ENCODE measurements around the gene PRRC2A. TPM values are rescaled to one million over a fixed set of nuclear protein-coding genes. Genes with fewer than 3 reads are reported as not detected.

PRRC2A gene
- polyA plus RNA-seq, 2 of the 4 experiments (the other 2 are of a cell fraction): 28.0 to 61.1 TPM

DNA sequence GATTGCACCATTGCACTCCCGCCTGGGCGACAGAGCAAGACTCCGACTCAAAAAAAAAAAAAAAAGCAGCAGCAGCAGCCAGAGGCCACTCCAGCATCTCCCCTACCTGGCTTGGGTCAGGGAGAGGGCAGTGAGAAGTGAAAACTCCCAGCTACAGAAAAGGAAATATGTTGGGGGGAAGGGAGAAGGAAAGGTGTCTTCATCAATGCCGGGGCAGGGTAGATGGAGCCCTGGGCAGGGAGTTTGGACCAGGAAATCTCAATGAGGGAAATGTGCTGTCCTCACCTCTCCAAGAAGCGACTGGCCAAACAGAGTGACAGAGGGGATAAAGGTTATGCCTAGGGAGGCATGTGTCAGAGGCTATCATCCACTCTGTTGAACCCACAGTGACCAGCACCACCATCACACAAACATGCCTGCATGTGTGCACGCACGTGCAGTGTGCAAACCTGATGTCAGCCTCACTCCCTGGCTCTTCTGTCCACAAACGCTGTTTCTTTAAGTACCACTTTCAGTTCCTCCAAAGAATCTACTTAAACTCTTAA is 6.4 kb upstream of the PRRC2A start:
- CTCF ChIA-PET: interaction anchor here (1.6 to 2.6 kb wide), 3 partner anchors 15 to 68 kb away, joined by 4 to 19 read pairs (median 5); partner anchors contain the start of gene ATP6V1G2
- ATAC-seq (no peak), DNase-seq (ENCODE audit: low read depth in 1 of 2, low spot score in 1 of 2) (no peak), FAIRE-seq (no peak)
- H3K27ac ChIP-seq: no peak overlapping the region
- H3K4me3 ChIP-seq: no peak overlapping the region
- TF ChIP-seq RFX5 (IDR thresholded peaks at IDR 0.05) (no peak), CHD4 (IDR thresholded peaks at IDR 0.05; ENCODE audit: borderline replicate concordance) (no peak), USF2 (IDR thresholded peaks at IDR 0.05) (no peak), POLR2AphosphoS2 (conservative IDR thresholded peaks at IDR 0.05; ENCODE audit: low read length) (no peak), ZFP36 (IDR thresholded peaks at IDR 0.05; ENCODE audit: borderline replicate concordance, partially characterized antibody) (no peak), FOSB (CRISPR knock-in tag; IDR thresholded peaks at IDR 0.05) (no peak), TP53 (CRISPR knock-in tag; IDR thresholded peaks at IDR 0.05) (no peak), HES2 (IDR thresholded peaks at IDR 0.05) (no peak), GATA3 (IDR thresholded peaks at IDR 0.05; ENCODE audit: borderline replicate concordance) (no peak), SREBF2 (IDR thresholded peaks at IDR 0.05) (no peak), RNF2 (IDR thresholded peaks at IDR 0.05; ENCODE audit: borderline replicate concordance, low read depth) (no peak), FOSL2 (IDR thresholded peaks at IDR 0.05) (no peak), FOSL2 (CRISPR knock-in tag; IDR thresholded peaks at IDR 0.05) (no peak), SMC3 (IDR thresholded peaks at IDR 0.05) (no peak), CBX2 (IDR thresholded peaks at IDR 0.05; ENCODE audit: borderline replicate concordance, low read depth) (no peak), HOXB5 (CRISPR knock-in tag; IDR thresholded peaks at IDR 0.05) (no peak)
- no peaks in the 10 kb centered on the region for H3K9me3 ChIP-seq
- POLR2A ChIA-PET: no interaction called here
- H3K4me1 ChIP-seq: no peaks in the 10 kb centered on the region
- 83% methylated on average over 8 of the region's 8 CpGs for WGBS (ENCODE audit: missing lambda C conversion rate)
- no peak overlapping the region for H3K4me2 ChIP-seq

DNA sequence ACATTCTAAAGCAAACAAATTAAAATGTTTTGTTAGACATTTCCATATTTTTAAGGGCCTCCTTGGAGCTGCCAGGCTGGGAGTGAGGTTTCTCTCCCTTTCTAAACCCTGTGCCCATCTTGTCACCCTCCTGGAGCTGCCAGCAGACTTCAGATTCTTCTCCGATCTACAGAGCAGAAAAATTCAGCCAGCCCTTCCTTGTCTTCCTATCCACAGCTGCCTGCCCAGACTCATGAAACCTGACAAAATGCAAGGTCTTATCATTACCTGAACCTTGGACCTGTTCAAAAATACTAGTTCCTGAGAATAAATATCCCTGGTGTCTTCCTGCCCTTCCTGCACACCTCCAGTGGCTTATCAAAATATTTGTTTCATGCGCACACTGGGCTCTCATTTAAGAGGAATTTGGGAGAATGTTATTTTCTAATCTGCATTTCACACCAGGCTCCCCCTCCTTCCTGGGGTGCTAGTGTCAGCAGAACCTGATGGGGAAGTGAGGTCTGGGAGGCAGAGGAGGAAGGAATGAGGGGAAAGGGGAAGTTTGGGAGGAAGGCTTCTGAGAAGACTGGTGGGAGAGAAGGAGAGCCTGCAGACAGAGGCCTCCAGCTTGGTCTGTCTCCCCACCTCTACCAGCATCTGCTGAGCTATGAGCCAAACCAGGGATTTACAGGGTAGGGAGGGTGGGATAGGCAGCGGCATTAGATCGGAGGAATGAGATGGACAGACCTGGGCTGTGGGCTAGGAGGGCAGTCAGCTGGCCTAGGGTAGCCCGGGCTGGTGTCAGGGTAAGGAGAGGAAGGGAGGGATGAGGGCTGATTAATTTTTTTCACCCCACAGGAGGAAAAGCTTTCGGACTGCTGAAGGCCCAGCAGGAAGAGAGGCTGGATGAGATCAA is 5.6 kb upstream of the PRRC2A start, which contains the start of gene AIF1:
TSS of gene AIF1 (plus strand) at position 551 of the 895 bp plus-strand sequence. CDS start at position 647, 96 bp downstream.
- TF ChIP-seq MAZ (IDR thresholded peaks at IDR 0.05; ENCODE audit: borderline replicate concordance, low read depth, low read length) (no peak), RNF2 (IDR thresholded peaks at IDR 0.05; ENCODE audit: borderline replicate concordance, low read depth) (no peak), HES2 (IDR thresholded peaks at IDR 0.05) (no peak), CBX2 (IDR thresholded peaks at IDR 0.05; ENCODE audit: borderline replicate concordance, low read depth) (no peak), POLR2A (IDR thresholded peaks at IDR 0.05; ENCODE audit: low read length) (no peak), JUN (IDR thresholded peaks at IDR 0.05) (no peak), JUNB (IDR thresholded peaks at IDR 0.05) (no peak), TFCP2L1 (CRISPR knock-in tag; IDR thresholded peaks at IDR 0.05) (no peak), RAD21 (conservative IDR thresholded peaks at IDR 0.05 in 1 of 2, IDR thresholded peaks at IDR 0.05 in 1 of 2) (no peak), CHD4 (IDR thresholded peaks at IDR 0.05; ENCODE audit: borderline replicate concordance) (no peak), PHF8 (IDR thresholded peaks at IDR 0.05; ENCODE audit: borderline replicate concordance, low read depth) (no peak), KDM1A (IDR thresholded peaks at IDR 0.05; ENCODE audit: low read depth) (no peak)
- TF ChIP-seq, protein P1, sequence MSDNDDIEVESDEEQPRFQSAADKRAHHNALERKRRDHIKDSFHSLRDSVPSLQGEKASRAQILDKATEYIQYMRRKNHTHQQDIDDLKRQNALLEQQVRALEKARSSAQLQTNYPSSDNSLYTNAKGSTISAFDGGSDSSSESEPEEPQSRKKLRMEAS (IDR thresholded peaks at IDR 0.05): no peak
- TF ChIP-seq, protein P2, sequence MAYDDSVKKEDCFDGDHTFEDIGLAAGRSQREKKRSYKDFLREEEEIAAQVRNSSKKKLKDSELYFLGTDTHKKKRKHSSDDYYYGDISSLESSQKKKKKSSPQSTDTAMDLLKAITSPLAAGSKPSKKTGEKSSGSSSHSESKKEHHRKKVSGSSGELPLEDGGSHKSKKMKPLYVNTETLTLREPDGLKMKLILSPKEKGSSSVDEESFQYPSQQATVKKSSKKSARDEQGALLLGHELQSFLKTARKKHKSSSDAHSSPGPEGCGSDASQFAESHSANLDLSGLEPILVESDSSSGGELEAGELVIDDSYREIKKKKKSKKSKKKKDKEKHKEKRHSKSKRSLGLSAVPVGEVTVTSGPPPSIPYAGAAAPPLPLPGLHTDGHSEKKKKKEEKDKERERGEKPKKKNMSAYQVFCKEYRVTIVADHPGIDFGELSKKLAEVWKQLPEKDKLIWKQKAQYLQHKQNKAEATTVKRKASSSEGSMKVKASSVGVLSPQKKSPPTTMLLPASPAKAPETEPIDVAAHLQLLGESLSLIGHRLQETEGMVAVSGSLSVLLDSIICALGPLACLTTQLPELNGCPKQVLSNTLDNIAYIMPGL (CRISPR knock-in tag; IDR thresholded peaks at IDR 0.05; ENCODE audit: borderline replicate concordance): no peak
- Histone ChIP-seq H3K4me3 (no peak within 1 kb of the TSS), H3K4me2 (no peak within 1 kb of the TSS), H3K4me1 (peaks cover 4% of the 10 kb centered on the region; the same call in 2 of the 3 replicates), H3K27ac (no peak within 1 kb of the TSS), H3K9me3 (no peaks in the 10 kb centered on the region)
- ATAC-seq (no peak), DNase-seq (ENCODE audit: low read depth in 1 of 2, low spot score in 1 of 2) (no peak), FAIRE-seq (no peak)
- ChIA-PET CTCF (interaction anchor here (0.9 to 2.6 kb wide), 3 partner anchors 16 to 69 kb away, joined by 4 to 19 read pairs (median 5); partner anchors contain the start of gene ATP6V1G2), POLR2A (no interaction called here)
- 81% methylated on average over 6 of the region's 6 CpGs for WGBS (ENCODE audit: missing lambda C conversion rate)
